ENCODE measurements around the gene AKIP1. TPM values are rescaled to one million over a fixed set of nuclear protein-coding genes. Genes with fewer than 3 reads are reported as not detected.

The AKIP1 gene
- total RNA-seq, 1 experiment from 2014 or later: 28.7 TPM

- POLR2A ChIA-PET: no interaction called here
- no TSS peak for BruUV-seq (replicated peaks)
- no peak overlapping the region for H3K4me3 Mint-ChIP-seq (ENCODE audit: unreplicated experiment)
- H3K27ac Mint-ChIP-seq (ENCODE audit: unreplicated experiment): no peak overlapping the region
- H3K36me3 ChIP-seq (ENCODE audit: control insufficient read depth, insufficient read depth, low read length): no peaks in the 10 kb centered on the region
- intact Hi-C loops (cut with micrococcal nuclease; ENCODE audit: unreplicated experiment): no loop called here
- H3K9me3 ChIP-seq: no peaks in the 10 kb centered on the region
- H3K9me3 Mint-ChIP-seq (ENCODE audit: unreplicated experiment): no peaks in the 10 kb centered on the region
- H3K27me3 Mint-ChIP-seq (ENCODE audit: insufficient read depth, unreplicated experiment): no peaks in the 10 kb centered on the region
- CTCF ChIA-PET: interaction anchor here (0.8 kb wide), 1 partner anchor 9 kb away, joined by 6 read pairs; no protein-coding TSS in a partner anchor
- H3K36me3 Mint-ChIP-seq (ENCODE audit: insufficient read depth, unreplicated experiment): peaks cover 6% of the 10 kb centered on the region
- peaks cover 4% of the 10 kb centered on the region; the same call in 1 of the 2 replicates for H3K4me1 ChIP-seq
- no peak for DNase-seq
- no peak for TF ChIP-seq CTCF (IDR thresholded peaks at IDR 0.05; ENCODE audit: insufficient read depth in 1 of 2, low read depth in 1 of 2, low read length in 1 of 2, severe bottlenecking in 1 of 2, unreplicated experiment in 1 of 2)
- H3K4me3 ChIP-seq (ENCODE audit: low read depth, low read length): no peak overlapping the region
- H3K27me3 ChIP-seq (replicated peaks; ENCODE audit: control insufficient read depth, insufficient read depth, low read length): no peaks in the 10 kb centered on the region
- H3K4me1 Mint-ChIP-seq (ENCODE audit: low read depth, unreplicated experiment): no peaks in the 10 kb centered on the region
Measured at GRCh38 chr11:8925711-8926110, 14.7 kb downstream of the AKIP1 start.

DNA sequence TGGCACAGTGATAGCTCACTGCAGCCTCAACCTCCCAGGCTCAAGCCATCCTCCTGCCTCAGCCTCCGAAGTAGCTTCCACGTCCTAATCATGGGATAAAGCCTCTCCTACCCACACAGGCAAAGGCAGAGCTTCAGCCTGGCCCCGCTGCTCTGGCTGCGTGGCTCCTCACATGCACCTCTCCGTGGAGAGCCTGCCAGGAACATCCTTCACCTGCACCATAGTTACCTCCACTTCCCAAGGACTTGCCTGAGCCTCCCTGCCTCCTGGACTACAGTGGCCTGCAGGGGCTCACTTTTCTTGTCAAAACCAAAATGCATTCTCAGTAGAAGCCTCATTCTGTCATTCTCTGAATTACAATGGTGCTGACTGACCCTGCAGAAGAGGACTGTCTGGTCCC, 15.2 kb downstream of the AKIP1 start:
- POLR2A ChIA-PET: no interaction called here

GRCh38 chr11:8927233-8927632, 16.2 kb downstream of the AKIP1 start:
- Histone ChIP-seq H3K4me3 (ENCODE audit: low read depth, low read length) (no peak overlapping the region), H3K9me3 (no peaks in the 10 kb centered on the region), H3K27me3 (replicated peaks; ENCODE audit: control insufficient read depth, insufficient read depth, low read length) (no peaks in the 10 kb centered on the region), H3K4me1 (peaks cover 4% of the 10 kb centered on the region; the same call in 1 of the 2 replicates), H3K36me3 (ENCODE audit: control insufficient read depth, insufficient read depth, low read length) (no peaks in the 10 kb centered on the region)
- Mint-ChIP-seq H3K4me3 (ENCODE audit: unreplicated experiment) (no peak overlapping the region), H3K27ac (ENCODE audit: unreplicated experiment) (no peak overlapping the region), H3K27me3 (ENCODE audit: insufficient read depth, unreplicated experiment) (no peaks in the 10 kb centered on the region), H3K36me3 (ENCODE audit: insufficient read depth, unreplicated experiment) (no peaks in the 10 kb centered on the region), H3K9me3 (ENCODE audit: unreplicated experiment) (no peaks in the 10 kb centered on the region), H3K4me1 (ENCODE audit: low read depth, unreplicated experiment) (no peaks in the 10 kb centered on the region)
- no TSS peak for BruUV-seq (replicated peaks)
- intact Hi-C loops (cut with micrococcal nuclease; ENCODE audit: unreplicated experiment): no loop called here
- no peak for TF ChIP-seq CTCF (IDR thresholded peaks at IDR 0.05; ENCODE audit: insufficient read depth in 1 of 2, low read depth in 1 of 2, low read length in 1 of 2, severe bottlenecking in 1 of 2, unreplicated experiment in 1 of 2)
- DNase-seq: no peak
- POLR2A ChIA-PET: no interaction called here
- CTCF ChIA-PET: no interaction called here

More for the DNA sequence above, 15.2 kb downstream of the AKIP1 start:
- peaks cover 3% of the 10 kb centered on the region for H3K36me3 Mint-ChIP-seq (ENCODE audit: insufficient read depth, unreplicated experiment)
- BruUV-seq (replicated peaks): no TSS peak
- no peaks in the 10 kb centered on the region for H3K9me3 Mint-ChIP-seq (ENCODE audit: unreplicated experiment)
- H3K27ac Mint-ChIP-seq (ENCODE audit: unreplicated experiment): no peak overlapping the region
- TF ChIP-seq CTCF (IDR thresholded peaks at IDR 0.05; ENCODE audit: insufficient read depth in 1 of 2, low read depth in 1 of 2, low read length in 1 of 2, severe bottlenecking in 1 of 2, unreplicated experiment in 1 of 2): no peak
- H3K4me3 ChIP-seq (ENCODE audit: low read depth, low read length): no peak overlapping the region
- CTCF ChIA-PET: no interaction called here
- no peaks in the 10 kb centered on the region for H3K27me3 ChIP-seq (replicated peaks; ENCODE audit: control insufficient read depth, insufficient read depth, low read length)
- no peaks in the 10 kb centered on the region for H3K9me3 ChIP-seq
- H3K36me3 ChIP-seq (ENCODE audit: control insufficient read depth, insufficient read depth, low read length): no peaks in the 10 kb centered on the region
- no peak for DNase-seq
- H3K4me1 ChIP-seq: peaks cover 4% of the 10 kb centered on the region; the same call in 1 of the 2 replicates
- no peak overlapping the region for H3K4me3 Mint-ChIP-seq (ENCODE audit: unreplicated experiment)
- intact Hi-C loops (cut with micrococcal nuclease; ENCODE audit: unreplicated experiment): no loop called here
- H3K4me1 Mint-ChIP-seq (ENCODE audit: low read depth, unreplicated experiment): no peaks in the 10 kb centered on the region
- H3K27me3 Mint-ChIP-seq (ENCODE audit: insufficient read depth, unreplicated experiment): no peaks in the 10 kb centered on the region
